HG02884 (cell line): ENCODE results near the gene RFTN2.
"Not testable (repeated sequence)": the region's sequence is repeated elsewhere in the genome, so short reads cannot be mapped to it uniquely, and the experiment has no call there.

ENCODE experiments used
- ATAC-seq: cut with Tn5 transposase; IDR thresholded peaks from one replicate; pipeline ENCODE4 v1.9.1; 2021; ENCODE audit warnings: mild to moderate bottlenecking, moderate library complexity; ENCODE audit not compliant: unreplicated experiment

RFTN2 gene

DNA sequence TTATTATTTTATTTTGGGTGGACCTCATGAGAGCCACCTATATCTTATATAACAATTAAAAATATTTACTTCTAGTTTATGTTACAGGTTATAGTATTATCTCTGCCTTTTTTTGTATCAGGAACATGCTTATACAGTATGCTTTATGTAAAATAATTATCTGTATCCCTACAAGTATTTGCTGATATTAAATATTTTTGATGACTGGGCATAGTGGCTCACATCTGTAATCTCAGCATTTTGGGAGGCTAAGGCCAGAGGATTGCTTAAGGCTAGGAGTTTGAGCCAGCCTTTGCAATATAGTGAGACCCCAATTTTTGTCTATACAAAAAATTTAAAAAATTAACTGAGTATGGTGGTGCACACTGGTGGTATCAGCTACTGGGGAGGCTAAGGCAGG is 119.9 kb downstream of the RFTN2 start:
- ATAC-seq = no peak

DNA sequence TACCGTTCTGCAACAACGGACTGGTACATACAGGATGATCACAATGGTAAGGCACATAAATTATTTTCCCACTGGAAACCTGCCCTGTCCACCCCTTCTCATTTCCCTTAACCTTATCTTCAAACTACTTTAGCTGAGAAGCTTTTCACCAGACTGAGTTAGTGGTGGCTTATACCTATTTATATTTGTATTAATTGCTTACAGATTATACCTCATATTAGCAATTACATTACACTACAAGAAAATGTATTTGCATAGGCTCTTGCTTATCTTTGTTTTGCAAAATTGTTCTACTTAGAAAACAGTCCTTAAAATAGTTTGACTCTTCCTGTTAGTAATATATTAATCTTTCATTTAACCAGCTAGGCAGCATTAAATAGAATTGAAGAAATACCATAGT is 124.1 kb downstream of the RFTN2 start:
- not testable (repeated sequence) for ATAC-seq

DNA sequence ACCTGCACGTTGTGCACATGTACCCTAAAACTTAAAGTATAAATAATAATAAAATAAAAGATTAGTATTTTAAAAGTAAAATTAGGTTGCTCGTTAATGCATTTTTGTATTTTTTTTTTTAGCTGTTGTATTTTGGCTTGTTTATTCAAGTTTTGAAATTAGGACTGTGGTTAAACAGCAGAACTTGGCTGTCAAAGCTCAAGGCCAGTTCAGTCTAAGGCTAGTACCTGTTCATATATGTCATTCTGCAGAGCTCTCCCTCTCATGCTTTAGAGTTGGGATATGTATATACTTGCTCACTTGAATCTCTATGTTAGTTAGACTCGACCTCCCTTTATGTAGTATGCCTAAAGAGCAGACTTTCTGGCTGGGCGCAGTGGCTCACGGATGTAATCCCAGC is 126.8 kb downstream of the RFTN2 start:
- no peak for ATAC-seq

DNA sequence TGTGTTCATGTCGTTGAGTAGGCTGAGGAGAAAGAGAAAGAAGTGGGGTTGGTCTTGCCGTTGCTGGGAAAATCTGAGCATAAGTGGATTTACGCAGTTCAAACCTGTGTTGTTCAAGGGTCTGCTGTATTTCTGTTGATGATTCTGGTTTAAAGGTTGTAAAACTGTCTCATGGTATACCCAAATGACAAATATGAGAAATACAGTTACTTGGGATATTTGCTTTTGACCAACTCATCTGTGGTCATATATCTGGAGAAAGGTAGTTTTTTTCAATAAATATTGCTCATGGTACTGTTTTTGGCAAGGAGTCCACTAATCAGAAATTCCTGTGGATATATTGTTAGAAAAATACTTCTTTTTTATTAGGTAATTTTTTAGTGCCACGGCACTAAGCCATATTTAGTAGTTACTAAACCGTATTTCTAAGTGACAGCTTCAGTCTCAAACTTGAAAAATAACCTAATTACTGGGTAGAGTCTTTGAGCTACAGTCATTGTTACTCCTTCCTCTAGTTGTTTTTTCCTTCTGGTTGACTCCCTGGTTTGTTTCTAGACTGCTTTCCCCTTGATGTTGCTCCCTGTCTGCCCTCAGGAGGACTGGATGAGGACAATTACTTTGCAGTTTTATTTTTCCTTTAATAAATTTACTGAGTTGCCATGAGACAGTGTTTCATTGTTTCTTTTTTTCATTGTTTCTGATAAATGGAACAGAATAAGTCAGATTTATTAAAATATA is 128.1 kb downstream of the RFTN2 start:
- ATAC-seq = no peak

DNA sequence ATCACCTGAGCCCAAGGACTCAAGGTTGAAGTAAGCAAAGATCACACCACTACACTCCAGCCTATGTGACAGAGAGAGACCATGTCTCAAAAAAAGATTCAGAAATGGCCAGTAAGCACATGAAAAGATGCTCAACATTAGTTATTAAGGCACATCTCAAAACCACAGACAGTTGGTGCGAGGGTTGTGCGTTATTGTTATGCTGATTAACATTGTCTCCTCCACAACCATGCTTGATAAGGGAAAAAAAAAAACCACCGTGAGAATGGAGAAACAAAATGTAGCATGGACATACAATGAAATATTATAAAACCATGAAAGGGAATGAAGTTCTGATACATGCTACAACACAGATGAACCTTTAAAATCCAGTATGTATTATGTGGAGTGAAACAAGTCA is 132.2 kb downstream of the RFTN2 start:
- no peak for ATAC-seq

DNA sequence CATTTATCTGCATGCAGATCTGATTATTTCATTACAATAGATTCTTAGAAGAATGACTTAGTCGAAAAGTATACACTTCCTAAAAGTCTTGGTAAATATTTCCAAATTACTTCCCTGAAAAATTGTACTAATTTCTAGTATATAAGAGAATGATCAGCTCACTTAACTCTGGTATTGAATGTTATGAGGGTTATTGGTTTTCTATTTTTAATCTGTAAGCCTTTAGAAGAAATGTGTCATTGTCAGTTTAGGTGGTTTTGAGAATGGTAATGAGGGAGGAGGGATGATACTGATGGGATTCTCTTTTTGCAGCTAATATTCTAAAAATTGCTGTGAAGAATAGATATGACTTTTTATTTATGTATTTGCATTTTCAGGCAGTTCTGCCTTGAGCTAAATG is 135.7 kb downstream of the RFTN2 start:
- no peak for ATAC-seq

DNA sequence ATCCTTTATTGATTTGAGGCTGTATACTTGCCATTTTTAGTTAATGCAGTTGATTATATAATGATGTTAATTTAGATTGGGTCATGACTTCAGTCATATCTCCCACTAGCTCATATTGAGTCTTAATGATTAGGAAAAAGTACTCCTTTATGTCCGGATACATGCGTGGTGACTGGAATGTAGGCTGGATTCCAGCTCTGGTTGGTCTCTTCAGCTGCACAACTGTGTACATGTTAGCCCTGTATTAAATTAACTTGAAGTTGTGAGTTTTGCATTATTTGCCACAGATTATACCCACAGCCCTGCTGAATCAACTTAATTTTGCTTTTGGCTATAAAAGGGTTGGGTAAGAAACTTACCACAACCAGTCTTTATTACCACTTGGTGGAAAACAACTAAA is 137.0 kb downstream of the RFTN2 start:
- no peak for ATAC-seq
